NCI-H128 (cell line): ENCODE measurements around the gene BTAF1.
"Not testable (repeated sequence)": the region's sequence is repeated elsewhere in the genome, so short reads cannot be mapped to it uniquely, and the experiment has no call there.

Source experiments
- DNase-seq: peaks from one replicate; lab custom pipeline; 2025; ENCODE audit not compliant: unreplicated experiment; lab: John Stamatoyannopoulos, UW

BTAF1 gene

DNA sequence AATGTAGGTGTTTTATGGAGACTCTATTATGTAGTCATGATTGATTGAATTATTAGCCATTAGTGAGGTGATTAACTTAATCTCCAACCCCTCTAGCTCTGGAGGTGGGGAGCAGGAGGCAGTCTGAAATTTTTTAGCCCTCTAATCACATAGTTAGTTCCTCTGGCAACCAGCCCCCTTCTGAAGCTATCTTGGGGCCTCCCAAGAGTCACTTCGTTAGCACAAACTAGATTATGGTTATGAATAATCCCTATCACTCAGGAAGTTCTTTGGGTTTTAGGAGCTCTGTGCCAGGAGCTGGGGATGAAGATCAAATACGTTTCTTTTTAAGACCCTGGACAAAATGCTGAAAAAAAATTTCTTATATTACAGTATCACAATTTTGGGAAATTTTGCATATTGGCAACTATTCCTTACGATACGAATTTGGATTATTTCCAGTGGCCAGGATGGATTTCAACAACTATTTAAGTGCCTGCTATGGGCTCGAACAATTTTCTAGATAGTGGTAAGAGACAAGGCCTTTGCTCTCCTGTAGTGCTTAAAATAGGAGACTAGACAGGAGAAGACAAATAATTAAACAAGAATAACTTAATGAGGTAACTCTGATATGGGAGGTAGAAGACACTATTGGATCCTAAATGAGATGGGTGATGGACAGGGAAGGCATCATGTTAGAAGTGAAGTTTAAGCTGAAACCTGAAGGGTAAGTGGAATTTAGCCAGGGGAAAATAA is 52.9 kb downstream of the BTAF1 start:
- DNase-seq: no peak

DNA sequence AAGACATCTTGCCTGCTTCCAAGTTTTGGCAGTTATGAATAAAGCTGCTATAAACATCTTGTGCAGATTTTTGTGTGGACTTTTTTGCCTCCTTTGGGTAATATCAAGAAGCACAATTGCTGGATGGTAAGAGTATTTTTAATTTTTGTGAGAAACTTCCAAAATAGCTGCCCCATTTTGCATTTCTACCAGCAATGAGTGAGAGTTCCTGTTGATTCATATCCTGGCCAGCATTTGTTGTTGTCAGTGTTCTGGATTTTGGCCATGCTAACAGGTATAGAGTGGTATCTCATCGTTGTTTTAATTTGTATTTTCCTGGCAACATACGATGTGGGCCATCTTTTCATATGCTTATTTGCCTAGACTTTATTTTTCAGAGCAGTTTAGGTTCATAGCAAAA is 53.9 kb downstream of the BTAF1 start:
- DNase-seq: no peak

DNA sequence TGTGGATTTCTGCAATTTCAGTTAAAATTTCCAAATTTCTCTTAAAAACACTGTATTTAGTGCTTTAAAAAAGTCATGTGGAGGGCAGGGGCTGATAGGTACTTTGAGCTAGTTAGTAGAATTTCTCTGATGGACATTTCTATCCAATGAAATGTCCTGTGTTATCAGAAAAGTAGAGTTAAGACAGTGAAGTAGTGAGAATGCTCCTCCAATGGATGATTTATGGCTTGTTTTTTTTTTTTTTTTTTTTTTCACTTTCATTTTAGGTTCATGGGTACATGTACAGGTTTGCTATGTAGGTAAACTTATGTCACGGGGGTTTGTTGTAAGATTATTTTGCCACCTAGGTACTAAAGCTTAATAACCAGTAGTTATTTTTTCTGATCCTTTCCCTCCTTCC is 55.0 kb downstream of the BTAF1 start:
- DNase-seq: no peak

DNA sequence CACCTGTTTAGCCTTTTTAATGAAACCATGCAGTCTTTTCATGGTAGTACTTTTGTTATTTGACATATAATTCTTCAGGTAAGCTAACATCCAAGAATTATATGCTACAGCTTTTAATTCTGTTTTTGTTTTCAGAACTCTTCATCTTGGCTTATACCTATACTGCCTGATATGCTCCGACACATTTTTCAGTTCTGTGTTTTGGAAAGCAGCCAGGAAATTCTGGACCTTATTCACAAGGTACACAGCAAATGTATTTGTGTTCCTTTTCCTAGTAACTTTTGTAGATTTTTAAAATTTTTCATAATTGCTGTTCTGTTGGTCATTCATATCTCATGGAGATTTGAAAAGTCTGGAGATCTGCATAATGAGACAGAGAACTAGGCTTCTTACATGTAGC is 56.7 kb downstream of the BTAF1 start:
- DNase-seq: no peak

DNA sequence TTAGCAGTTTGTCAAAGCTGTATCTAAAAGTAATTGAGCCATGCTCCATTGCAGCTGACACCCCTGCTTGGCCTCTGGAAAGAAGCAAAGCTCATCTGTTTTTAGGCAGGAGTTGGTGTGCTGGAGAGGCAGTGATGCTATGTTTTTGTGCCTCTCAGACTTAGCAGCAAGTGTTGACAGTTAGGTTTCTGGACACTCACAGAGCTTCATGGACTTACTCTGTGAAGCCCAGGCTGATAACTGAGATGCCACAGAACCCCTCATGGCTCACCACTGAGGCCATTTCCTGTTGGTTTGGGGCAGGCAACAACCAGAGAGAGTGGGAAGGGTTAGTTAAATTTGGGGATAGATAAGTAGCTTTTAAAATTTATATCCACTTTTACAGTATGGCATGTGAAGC is 59.8 kb downstream of the BTAF1 start:
- DNase-seq: no peak

DNA sequence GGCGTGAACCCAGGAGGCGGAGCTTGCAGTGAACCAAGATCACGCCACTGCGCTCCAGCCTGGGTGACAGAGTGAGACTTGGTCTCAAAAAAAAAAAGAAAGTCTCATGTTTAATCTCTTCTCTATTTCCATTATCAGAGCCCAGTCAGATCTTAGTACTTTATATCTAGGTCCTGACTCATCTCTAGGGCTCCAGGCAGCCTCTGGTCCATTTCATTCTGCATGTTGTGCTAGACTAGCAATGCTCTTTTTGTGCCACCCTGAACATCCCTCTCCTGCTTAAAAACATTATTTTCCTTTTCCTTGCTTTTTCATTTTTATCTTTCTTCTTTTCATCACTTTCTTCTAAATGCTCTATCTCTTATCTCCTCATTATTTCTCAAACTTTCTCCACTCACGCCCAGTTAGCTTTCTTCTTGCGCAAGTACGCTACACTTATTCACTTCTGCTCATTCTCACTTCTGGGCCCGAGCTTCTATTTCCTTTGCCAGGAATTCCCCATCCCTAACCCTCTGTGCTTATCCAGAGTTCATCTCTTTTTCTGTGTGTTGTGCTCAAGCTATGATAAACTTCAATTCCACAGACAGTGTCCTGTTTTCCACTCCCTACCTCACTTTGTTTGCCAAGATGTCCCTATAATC is 63.9 kb downstream of the BTAF1 start:
- no peak for DNase-seq

DNA sequence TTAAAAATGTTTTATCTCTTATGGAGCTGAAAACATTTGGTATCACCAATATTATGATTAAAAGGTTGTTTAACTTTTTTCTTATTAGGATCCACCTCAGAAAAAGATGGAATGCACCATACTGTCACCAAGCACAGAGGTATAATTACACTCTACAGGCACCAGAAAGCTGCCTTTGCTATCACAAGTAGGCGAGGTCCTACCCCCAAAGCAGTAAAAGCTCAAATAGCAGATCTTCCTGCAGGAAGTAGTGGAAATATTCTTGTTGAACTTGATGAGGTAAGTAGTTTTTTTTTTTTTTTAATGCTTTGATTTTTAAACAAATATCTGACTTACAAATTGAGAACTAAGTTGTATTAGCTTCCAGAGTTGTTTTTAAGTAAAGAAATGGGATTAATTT is 68.5 kb downstream of the BTAF1 start:
- DNase-seq: no peak

DNA sequence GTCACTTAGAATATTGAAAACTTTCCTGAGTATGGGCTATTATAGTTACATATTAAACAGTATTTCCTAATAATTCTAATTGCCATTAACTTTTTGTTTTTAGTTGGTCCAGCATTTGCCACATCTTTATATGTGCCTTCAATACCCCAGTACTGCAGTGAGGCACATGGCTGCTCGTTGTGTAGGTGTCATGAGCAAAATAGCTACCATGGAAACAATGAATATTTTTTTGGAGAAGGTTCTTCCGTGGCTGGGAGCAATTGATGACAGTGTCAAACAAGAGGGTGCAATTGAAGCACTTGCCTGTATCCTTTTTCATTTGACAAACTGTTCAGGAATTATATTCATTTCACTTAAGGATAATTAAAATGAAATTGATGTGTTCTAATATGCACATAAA is 72.7 kb downstream of the BTAF1 start:
- DNase-seq: no peak

DNA sequence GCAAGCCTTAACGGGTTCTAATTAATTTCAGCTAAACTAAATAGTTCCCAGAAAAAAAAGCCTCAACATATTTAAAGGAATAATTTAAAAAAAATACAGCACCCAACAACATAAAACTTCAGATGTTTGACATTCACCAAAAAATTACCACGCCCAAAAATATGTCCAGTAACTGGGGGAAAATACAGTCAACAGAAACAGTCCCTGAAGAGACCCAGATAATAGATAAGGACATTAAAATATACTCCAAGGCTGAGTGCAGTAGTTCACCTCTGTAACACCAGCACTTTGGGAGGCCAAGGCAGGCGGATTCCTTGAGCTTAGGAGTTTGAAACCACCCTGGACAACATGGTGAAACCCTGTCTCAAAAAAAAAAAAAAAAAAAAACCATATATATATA is 78.0 kb downstream of the BTAF1 start:
- DNase-seq: no peak

DNA sequence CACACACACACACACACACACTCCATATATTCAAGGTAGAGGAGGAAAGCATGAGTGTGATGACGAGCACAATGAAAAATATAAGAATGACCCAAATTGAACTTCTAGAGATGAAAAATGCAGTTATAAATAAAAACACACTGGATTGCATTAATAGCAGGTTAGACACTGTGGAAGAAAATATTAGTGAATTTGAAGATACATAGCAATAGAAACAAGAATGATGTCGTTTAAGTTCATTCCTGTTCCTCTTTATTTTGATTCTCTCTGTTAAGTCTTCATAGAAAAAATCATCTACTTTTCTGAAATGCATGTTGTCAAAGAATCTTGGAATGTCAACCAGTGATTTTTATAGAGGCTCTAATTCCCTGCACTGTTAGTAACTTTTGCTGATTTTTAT is 78.4 kb downstream of the BTAF1 start:
- DNase-seq: no peak

DNA sequence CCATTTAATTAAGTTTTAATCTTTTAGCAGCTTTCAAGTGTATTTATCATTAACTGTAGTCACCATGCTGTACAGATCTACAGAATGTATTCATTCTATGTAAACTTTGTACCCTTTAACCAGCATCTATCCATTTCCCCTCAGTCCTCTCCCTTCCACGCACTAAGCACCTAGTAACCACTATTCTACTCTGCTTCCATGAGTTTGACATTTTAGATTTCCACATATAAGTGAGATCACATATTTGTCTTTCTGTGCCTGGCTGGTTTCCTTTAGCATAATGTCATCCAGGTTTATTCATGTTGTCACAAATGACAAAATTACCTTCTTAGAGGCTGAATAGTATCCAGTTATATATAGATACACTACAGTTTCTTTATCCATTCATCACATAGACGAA is 79.7 kb downstream of the BTAF1 start:
- no peak for DNase-seq

DNA sequence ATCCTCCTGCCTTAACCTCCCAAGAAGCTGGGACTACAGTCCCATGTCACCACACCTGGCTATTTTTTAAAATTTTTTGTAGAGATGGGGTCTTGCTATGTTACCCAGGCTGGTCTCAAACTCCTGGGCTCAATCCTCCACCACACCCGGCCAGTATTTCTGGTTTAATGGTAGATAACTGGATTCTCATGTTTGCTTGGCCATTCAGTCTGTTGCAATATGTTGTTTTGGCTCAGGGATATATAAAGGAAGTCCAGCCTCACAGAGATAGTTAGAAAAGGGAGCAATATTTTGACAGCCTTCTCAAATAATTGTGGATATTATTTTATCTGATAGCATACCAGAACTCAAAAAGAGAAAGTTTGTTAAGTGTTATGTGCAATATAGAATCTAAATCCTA is 82.4 kb downstream of the BTAF1 start:
- DNase-seq: no peak

DNA sequence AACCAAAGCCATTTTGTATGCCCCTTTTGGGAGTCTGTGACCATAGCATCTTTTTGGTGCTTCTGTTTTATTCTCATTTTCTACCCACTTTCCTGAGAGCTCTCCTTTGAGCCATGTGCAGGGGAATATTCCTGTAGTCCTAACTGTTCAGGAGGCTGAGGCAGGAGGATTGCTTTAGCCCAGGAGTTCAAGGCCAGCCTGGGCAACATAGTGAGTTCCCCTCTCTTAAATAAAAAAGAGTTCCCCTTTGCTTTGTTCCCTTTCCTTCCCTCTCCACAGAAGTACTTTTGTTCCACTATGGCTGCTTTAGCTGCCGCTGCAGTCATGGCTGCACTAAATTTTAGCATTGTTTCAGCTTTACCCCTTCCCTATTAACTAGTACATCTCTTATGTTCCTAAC is 85.9 kb downstream of the BTAF1 start:
- no peak for DNase-seq

DNA sequence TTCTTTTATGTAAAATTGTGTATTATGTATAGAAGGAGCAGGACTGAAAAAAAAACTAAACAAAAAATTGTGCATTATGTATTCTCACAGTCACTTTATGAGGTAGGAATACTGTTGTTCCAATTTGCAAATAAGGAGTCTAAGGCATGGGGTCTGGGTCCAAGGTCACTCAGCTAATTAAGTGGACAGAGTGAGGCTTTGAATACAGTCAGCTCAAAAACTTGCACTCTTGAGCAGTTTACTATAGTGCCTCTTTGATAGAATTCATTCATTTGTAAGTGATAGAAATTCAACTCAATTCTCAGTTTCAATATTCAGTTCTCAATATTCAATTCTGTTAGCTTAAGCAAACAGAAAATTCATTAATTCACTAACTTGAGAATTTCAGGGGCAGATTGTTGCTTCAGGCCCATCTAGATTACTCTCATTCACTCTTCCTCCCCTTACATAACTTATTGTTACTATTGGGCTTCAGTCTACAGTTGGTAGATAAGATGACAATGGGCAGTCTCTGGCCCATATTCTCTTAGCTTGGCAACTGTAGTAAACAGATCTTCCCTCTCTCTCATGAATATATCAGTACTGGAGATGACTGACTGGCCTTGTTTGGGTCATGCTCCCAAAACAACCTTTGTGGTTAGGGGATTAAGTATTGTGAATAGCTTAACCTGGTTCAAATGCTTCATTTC is 86.6 kb downstream of the BTAF1 start:
- no peak for DNase-seq

DNA sequence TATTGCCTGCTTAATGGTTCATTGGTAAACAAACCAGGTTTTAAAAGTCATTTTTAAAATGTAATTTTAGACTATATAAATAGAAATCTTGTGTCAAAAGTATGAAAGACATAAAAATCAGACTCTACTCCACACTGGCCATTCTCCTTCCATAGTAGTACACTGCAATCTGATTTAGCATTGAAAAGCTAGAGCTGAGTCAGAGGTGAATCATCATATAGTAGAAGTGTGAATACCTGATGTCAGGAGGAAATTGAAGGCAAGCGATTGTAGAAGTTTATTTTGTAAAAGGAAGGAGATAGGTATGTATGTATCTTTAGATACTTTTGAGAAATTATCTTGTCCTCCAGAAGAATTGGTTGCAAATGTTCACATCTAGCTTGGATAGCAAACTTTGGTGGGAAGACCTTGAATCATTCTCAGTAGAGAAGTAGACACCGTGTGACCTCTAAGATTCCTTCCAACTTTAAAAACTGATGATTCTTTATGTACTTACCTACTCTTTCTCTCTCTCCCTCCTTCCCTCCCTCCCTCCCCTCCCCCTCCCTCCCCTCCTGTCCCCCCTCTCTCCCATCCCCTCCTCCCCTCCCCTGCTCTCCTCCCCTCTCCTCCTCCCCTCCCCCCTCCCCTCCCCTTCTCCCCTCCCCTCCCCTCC is 88.1 kb downstream of the BTAF1 start:
- DNase-seq: no peak

DNA sequence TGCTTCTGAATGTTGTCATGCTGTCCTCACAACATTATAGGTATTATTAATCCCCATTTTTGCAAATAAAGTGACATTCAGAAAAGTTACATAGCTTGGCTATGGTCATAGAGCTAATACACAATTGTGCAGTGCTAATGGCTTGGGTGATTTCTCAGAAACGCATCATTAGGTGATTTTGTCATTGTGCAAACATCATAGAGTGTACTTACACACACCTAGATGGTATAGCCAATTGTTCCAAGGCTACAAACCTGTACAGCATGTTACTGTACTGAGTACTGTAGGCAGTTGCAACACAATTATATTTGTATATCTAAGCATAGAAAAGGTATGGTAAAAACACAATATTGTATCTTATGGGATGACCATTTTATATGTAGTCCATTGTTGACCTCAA is 91.0 kb downstream of the BTAF1 start:
- DNase-seq: no peak

DNA sequence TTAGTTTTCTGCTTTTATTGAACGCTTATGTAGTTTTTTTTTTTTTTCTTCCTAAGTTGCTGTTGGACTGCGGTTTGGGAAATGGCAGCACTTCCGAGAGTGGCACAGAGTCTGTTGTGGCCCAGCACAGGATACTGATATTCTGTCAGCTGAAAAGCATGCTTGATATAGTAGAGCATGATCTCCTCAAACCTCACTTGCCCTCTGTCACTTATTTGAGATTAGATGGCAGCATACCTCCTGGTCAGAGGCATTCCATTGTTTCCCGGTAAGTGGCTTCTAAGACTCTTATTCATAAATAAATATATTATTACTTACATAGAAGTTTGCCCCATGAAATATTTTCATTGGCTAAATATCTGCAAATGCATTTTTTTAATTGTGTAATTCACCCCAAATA is 101.1 kb downstream of the BTAF1 start:
- DNase-seq: no peak

DNA sequence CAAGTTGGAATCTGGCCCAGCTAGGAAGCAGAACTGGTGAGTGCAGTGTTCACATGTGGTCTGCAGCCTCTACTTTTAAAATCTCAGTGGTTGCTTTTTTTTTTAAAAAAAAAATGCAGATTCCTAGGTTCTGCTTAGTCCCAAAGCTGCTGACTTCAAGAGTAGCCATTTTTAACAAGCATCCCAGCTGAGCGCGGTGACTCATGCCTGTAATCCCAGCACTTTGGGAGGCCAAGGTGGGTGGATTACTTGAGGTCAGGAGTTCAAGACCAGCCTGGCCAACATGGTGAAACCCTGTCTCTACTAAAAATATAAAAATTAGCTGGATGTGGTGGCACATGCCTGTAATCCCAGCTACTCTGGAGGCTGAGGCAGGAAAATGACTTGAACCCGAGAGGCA is 101.8 kb downstream of the BTAF1 start:
- not testable (repeated sequence) for DNase-seq

DNA sequence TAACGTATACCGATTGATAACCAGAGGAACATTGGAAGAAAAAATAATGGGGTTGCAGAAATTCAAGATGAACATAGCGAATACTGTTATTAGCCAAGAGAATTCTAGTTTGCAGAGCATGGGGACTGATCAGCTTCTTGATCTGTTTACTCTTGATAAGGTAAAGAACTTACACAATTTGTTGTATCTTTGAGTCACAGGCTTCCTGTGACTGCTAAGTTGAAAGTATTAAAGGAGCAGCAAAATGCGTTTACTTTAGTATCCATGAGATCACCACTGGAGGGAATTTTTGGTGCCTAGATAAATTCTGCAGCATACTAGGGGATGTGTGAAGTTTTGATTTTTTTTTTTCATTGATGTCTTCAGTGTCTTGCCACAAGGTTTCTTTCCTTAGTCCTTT is 103.6 kb downstream of the BTAF1 start:
- no peak for DNase-seq

DNA sequence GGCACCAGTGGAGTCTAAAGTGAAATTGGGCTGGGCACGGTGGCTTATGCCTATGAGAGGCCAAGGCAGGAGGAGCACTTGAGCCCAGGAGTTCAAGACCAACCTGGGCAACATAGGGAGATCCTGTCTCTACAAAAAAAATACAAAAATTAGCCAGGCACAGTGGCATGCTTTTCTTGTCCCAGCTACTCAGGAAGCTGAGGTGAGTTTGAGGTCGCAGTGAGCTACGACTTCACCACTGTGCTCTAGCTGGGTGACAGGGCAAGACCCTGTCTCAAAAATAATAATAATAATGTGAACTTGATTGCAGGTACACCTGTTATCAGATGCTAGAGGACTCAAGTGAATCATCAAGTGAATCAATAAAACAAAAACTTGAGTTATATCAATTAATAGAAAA is 108.0 kb downstream of the BTAF1 start:
- DNase-seq: no peak

DNA sequence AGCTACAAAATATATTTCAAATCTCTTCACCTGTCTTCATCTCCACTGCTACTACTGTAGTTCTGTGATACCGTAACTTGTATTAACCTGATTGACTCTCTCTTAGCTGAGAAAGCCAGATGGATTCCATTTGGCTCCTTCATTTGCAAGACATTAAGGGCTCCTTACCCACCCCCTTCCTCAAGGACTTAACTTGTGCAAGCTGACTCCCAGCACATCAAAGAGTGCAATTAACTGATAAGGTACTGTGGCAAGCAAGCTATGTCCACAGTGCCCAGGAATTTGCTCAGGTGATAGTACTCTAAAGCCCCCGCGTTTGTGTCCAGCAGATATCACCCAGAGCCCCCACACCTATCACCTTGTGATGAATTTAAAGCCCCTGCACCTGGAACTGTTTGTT is 109.5 kb downstream of the BTAF1 start:
- DNase-seq: not testable (repeated sequence)

DNA sequence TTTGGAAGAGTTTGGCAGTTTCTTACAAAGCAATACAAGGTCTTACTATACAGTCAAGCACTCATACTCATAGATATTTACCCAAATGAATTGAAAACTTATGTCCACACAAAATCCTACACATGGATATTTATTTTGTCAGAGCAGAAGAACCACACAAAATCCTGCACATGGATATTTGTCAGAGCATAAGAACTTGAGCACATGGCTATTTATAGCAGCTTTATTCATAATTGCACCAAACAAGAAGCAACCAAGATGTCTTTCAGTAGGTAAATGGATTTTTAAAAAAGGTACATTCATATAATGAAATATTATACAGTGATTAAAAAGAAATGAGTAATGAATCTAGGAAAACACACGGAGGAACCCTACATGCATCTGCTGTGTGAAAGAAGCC is 115.4 kb downstream of the BTAF1 start:
- no peak for DNase-seq
